ENCODE data around the gene TCAIM. TPM values are rescaled to one million over a fixed set of nuclear protein-coding genes. Genes with fewer than 3 reads are reported as not detected.

Gene TCAIM
- total RNA-seq, 1 donor from 2014 or later: 17.0 TPM

GRCh38 chr3:44430466-44430865 lies 91.9 kb downstream of the TCAIM start:
- TF ChIP-seq, protein P1, sequence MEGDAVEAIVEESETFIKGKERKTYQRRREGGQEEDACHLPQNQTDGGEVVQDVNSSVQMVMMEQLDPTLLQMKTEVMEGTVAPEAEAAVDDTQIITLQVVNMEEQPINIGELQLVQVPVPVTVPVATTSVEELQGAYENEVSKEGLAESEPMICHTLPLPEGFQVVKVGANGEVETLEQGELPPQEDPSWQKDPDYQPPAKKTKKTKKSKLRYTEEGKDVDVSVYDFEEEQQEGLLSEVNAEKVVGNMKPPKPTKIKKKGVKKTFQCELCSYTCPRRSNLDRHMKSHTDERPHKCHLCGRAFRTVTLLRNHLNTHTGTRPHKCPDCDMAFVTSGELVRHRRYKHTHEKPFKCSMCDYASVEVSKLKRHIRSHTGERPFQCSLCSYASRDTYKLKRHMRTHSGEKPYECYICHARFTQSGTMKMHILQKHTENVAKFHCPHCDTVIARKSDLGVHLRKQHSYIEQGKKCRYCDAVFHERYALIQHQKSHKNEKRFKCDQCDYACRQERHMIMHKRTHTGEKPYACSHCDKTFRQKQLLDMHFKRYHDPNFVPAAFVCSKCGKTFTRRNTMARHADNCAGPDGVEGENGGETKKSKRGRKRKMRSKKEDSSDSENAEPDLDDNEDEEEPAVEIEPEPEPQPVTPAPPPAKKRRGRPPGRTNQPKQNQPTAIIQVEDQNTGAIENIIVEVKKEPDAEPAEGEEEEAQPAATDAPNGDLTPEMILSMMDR (IDR thresholded peaks at IDR 0.05): no peak
- H3K36me3 ChIP-seq: no peaks in the 10 kb centered on the region
- DNase-seq (ENCODE audit: low spot score in 2 of 2): no peak
- no peak overlapping the region for H3K27ac ChIP-seq
- intact Hi-C loops (cut with DNase I): no loop called here
- H3K4me1 ChIP-seq: no peaks in the 10 kb centered on the region
- no peaks in the 10 kb centered on the region for H3K9me3 ChIP-seq
- H3K4me3 ChIP-seq: no peak overlapping the region
- no peaks in the 10 kb centered on the region for H3K27me3 ChIP-seq

DNA sequence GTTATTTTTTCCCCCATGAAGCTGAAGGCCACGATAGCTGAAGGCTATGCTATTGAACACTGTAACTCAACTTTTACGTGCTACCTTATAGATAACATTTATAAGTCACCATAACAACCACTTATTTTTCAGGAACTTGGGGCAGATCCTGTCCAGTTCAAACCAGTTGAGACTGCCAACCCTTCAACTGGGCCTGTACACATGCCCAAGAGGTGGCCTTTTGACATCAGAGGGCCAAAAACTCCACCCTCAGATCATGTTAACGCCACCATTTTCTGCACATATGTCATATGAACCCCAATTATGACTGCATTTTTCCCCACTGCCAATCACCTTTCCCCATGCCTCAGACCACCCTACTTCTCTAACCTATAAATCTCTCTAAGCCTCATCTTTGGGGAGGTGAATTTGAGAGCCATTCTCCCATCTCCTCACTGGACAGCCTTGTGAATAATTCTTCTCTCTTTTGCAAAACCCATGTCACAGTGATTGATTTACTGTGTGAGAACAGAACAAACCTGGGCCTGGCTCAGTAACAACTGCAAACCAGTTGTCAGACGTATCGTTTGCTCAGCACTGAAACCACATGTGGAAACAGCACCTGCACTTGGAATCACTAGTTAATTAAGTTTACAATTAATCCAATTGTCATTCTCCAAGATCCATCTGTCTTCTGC lies 96.4 kb downstream of the TCAIM start:
- Histone ChIP-seq H3K9me3 (no peaks in the 10 kb centered on the region), H3K4me1 (peaks cover 4 to 7% of the 10 kb centered on the region in 2 donors), H3K36me3 (no peaks in the 10 kb centered on the region), H3K27me3 (no peaks in the 10 kb centered on the region), H3K27ac (no peak overlapping the region), H3K4me3 (no peak overlapping the region)
- intact Hi-C loops (cut with DNase I): no loop called here
- no peak for DNase-seq (ENCODE audit: low spot score in 2 of 2)
- TF ChIP-seq, protein P1 (IDR thresholded peaks at IDR 0.05): no peak

GRCh38 chr3:44436181-44436580 lies 97.6 kb downstream of the TCAIM start:
- Histone ChIP-seq H3K4me3 (no peak overlapping the region), H3K9me3 (no peaks in the 10 kb centered on the region), H3K4me1 (peaks cover 4 to 14% of the 10 kb centered on the region in 2 donors), H3K36me3 (no peaks in the 10 kb centered on the region), H3K27me3 (no peaks in the 10 kb centered on the region), H3K27ac (no peak overlapping the region)
- TF ChIP-seq, protein P1 (IDR thresholded peaks at IDR 0.05): no peak
- no peak for DNase-seq (ENCODE audit: low spot score in 2 of 2)
- intact Hi-C loops (cut with DNase I): no loop called here

DNA sequence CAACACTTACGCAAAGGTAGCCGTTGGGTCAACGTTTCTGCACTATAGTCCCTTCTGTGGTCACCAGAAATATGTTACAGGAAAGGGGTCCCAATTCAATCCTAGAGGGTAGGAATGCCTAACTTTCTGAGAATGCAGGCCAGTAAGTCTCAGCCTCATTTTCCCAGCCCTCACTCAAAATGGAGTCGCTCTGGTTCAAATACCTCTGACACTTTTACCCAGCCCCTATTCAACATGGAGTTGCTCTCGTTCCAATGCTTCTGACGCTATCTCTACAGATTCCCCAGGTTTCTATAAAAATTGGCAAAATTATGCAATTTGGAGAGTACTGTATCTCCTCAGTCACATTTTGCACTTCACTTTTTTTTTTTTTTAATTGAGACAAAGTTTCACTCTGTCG lies 99.2 kb downstream of the TCAIM start:
- H3K36me3 ChIP-seq: peaks cover 0 to 4% of the 10 kb centered on the region in 2 donors
- H3K27ac ChIP-seq: no peak overlapping the region
- H3K27me3 ChIP-seq: no peaks in the 10 kb centered on the region
- H3K9me3 ChIP-seq: no peaks in the 10 kb centered on the region
- no peak overlapping the region for H3K4me3 ChIP-seq
- intact Hi-C loops (cut with DNase I): no loop called here
- TF ChIP-seq, protein P1 (IDR thresholded peaks at IDR 0.05): no peak
- no peak for DNase-seq (ENCODE audit: low spot score in 2 of 2)
- H3K4me1 ChIP-seq: peaks cover 4 to 14% of the 10 kb centered on the region in 2 donors

DNA sequence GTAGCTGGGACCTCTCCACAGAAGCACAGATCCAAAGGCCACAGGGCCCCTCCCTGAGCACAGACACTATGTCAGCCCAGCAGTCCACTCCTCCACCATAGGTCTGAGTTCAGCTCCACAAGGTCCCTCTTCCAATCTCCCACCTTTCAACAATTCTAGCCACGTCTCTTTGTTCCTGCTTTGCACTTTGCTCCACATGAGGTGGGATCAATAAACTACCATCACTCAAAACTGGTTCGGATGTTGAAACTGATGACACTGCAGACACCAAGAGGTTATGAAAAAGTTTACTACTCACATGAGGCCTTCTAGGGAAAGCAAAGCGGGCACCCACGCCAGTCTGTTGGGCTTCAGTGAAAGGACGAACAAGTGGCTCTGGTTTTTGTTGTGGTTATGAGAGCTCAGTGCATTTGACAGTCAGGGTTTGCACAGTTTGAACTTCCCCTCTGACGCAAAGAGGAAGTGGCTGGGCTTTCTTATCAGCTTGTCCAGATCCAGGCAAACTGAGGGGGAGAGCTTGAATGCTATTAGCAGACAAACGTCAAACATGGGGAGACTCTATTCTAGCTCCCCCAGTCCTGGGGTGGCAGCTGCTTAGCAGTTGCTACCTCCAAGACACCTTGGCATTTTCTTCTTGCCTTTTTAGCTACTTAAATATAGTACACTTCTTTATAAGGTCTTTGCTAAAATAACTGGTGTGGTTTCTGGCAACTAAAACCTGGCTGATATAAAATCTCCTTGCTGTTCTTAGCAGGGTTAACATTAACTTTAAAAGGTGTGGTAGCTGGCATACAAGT lies 101.1 kb downstream of the TCAIM start:
- Histone ChIP-seq H3K4me3 (peak overlapping the region in 1 of 2 donors; percentile 37), H3K36me3 (peaks cover 0 to 8% of the 10 kb centered on the region in 2 donors), H3K27me3 (no peaks in the 10 kb centered on the region), H3K9me3 (no peaks in the 10 kb centered on the region), H3K27ac (peak overlapping the region; percentile 78 to 87), H3K4me1 (peaks cover 4 to 14% of the 10 kb centered on the region in 2 donors)
- peak; percentile 62 to 90 for DNase-seq (ENCODE audit: low spot score in 2 of 2)
- TF ChIP-seq, protein P1 (IDR thresholded peaks at IDR 0.05): no peak
- intact Hi-C loops (cut with DNase I): loop anchor here (5.0 kb wide), 1 partner anchor 102 kb away; the partner anchor contains the start of gene TCAIM

Data from ascending aorta (tissue), 2 donors.